ENCODE measurements around the gene ANKFN1. TPM values are rescaled to one million over a fixed set of nuclear protein-coding genes. Genes with fewer than 3 reads are reported as not detected.

The ANKFN1 gene
- total and polyA plus RNA-seq, 10 of the 15 experiments (the other 5 are each of a cell fraction or from before 2014, with no cell fraction given) = 0.19 TPM; not detected in 9

DNA sequence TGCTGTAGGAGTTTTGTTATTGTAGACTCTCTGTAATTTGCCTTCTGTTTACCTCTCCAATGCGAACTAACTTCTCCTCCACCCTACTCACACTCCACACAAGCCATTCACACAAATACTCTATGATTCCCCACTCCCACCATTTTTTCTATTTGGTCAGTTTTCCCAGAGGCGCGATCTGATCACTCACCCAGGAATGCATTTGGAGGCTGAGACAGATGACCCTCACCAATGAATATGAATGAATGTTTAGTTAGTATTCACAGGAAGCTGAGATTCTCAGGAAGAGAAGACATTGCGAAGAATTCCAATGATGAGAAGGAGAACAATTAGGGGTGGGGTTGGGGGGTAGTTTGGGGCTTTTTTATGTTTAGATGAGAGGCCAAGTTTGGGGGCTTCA is 10.5 kb upstream of the ANKFN1 start (continued):
- no peak for TF ChIP-seq POLR2AphosphoS5 (IDR thresholded peaks at IDR 0.05; ENCODE audit: low read length)
- TF ChIP-seq, protein P1, sequence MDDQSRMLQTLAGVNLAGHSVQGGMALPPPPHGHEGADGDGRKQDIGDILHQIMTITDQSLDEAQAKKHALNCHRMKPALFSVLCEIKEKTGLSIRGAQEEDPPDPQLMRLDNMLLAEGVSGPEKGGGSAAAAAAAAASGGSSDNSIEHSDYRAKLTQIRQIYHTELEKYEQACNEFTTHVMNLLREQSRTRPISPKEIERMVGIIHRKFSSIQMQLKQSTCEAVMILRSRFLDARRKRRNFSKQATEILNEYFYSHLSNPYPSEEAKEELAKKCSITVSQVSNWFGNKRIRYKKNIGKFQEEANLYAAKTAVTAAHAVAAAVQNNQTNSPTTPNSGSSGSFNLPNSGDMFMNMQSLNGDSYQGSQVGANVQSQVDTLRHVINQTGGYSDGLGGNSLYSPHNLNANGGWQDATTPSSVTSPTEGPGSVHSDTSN (IDR thresholded peaks at IDR 0.05; ENCODE audit: insufficient replicate concordance, low read depth, low read length) = no peak

- no peak overlapping the region for H2AFZ ChIP-seq (ENCODE audit: control insufficient read depth, low read depth, low read length)
- H3K9me3 ChIP-seq (replicated peaks; ENCODE audit: control insufficient read depth, insufficient read depth, low read length) = no peaks in the 10 kb centered on the region
- WGBS (ENCODE audit: insufficient coverage, insufficient replicate concordance, low lambda C conversion rate, missing lambda C conversion rate) = 0% methylated on average over 3 of the region's 3 CpGs
- H3K27ac ChIP-seq (ENCODE audit: control insufficient read depth, insufficient read depth) = no peak overlapping the region
- ChIA-PET SMC1A (ENCODE audit: uncharacterized antibody, unreplicated experiment) (no interaction called here), CTCF (no interaction called here), RAD21 (ENCODE audit: unreplicated experiment) (no interaction called here), POLR2A (no interaction called here)
- H3K4me1 ChIP-seq (ENCODE audit: control insufficient read depth, insufficient read depth, low read length) = no peaks in the 10 kb centered on the region
- TF ChIP-seq ETV6 (conservative IDR thresholded peaks at IDR 0.05 in 1 of 2, IDR thresholded peaks at IDR 0.05 in 1 of 2; ENCODE audit: borderline replicate concordance in 1 of 2, low read depth in 1 of 2) = no peak
- intact Hi-C loops (cut with micrococcal nuclease; ENCODE audit: unreplicated experiment) (no loop called here), in situ Hi-C loops (cut with MboI) (no loop called here)
- no peaks in the 10 kb centered on the region for H4K20me1 ChIP-seq (ENCODE audit: control insufficient read depth, insufficient read depth)
- no TSS peak for BruUV-seq (replicated peaks)
- H3K4me2 ChIP-seq (ENCODE audit: control insufficient read depth, insufficient read depth) = no peak overlapping the region
- H3K27me3 ChIP-seq (replicated peaks in 1 of 2; ENCODE audit: control insufficient read depth in 2 of 2, insufficient read depth in 2 of 2, low read length in 1 of 2) = no peaks in the 10 kb centered on the region
- no peak overlapping the region for H3K9ac ChIP-seq (ENCODE audit: control insufficient read depth, insufficient read depth, low read length)
- H3K4me3 ChIP-seq = no peak overlapping the region
- DNase-seq (ENCODE audit: low read depth, low spot score) (no peak), FAIRE-seq (no peak), ATAC-seq (no peak)
- no peaks in the 10 kb centered on the region for H3K79me2 ChIP-seq (ENCODE audit: control insufficient read depth, insufficient read depth, low read length)
- no peaks in the 10 kb centered on the region for H3K36me3 ChIP-seq (ENCODE audit: control insufficient read depth in 2 of 2, insufficient read depth in 2 of 2, low read length in 1 of 2)
These were observed 9.1 kb upstream of the ANKFN1 start for GRCh38 chr17:56144223-56144622.

GRCh38 chr17:56146534-56146933 is 6.7 kb upstream of the ANKFN1 start:
- no peak for DNase-seq (ENCODE audit: low read depth, low spot score)
- H3K9me3 ChIP-seq (replicated peaks; ENCODE audit: control insufficient read depth, insufficient read depth, low read length) = no peaks in the 10 kb centered on the region
- SMC1A ChIA-PET (ENCODE audit: uncharacterized antibody, unreplicated experiment) = no interaction called here
- no peak overlapping the region for H3K4me3 ChIP-seq
- no peaks in the 10 kb centered on the region for H3K36me3 ChIP-seq (ENCODE audit: control insufficient read depth in 2 of 2, insufficient read depth in 2 of 2, low read length in 1 of 2)
- H3K4me1 ChIP-seq (ENCODE audit: control insufficient read depth, insufficient read depth, low read length) = no peaks in the 10 kb centered on the region
- FAIRE-seq = no peak
- H3K4me2 ChIP-seq (ENCODE audit: control insufficient read depth, insufficient read depth) = no peak overlapping the region
- RAD21 ChIA-PET (ENCODE audit: unreplicated experiment) = no interaction called here
- H2AFZ ChIP-seq (ENCODE audit: control insufficient read depth, low read depth, low read length) = no peak overlapping the region
- intact Hi-C loops (cut with micrococcal nuclease; ENCODE audit: unreplicated experiment) (no loop called here), in situ Hi-C loops (cut with MboI) (no loop called here)
- H3K27me3 ChIP-seq (replicated peaks in 1 of 2; ENCODE audit: control insufficient read depth in 2 of 2, insufficient read depth in 2 of 2, low read length in 1 of 2) = no peaks in the 10 kb centered on the region
- 0% methylated on average over 1 of the region's 1 CpG for WGBS (ENCODE audit: insufficient coverage, insufficient replicate concordance, low lambda C conversion rate, missing lambda C conversion rate)
- CTCF ChIA-PET = interaction anchor here (1.7 kb wide), 1 partner anchor 20 kb away, joined by 3 read pairs; no protein-coding TSS in a partner anchor
- no peak for TF ChIP-seq KLF5 (IDR thresholded peaks at IDR 0.05; ENCODE audit: partially characterized antibody)
- H3K79me2 ChIP-seq (ENCODE audit: control insufficient read depth, insufficient read depth, low read length) = no peaks in the 10 kb centered on the region
- no peak for ATAC-seq
- H3K9ac ChIP-seq (ENCODE audit: control insufficient read depth, insufficient read depth, low read length) = no peak overlapping the region
- no peak overlapping the region for H3K27ac ChIP-seq (ENCODE audit: control insufficient read depth, insufficient read depth)
- BruUV-seq (replicated peaks) = no TSS peak
- no peaks in the 10 kb centered on the region for H4K20me1 ChIP-seq (ENCODE audit: control insufficient read depth, insufficient read depth)
- POLR2A ChIA-PET = no interaction called here
